GM19240 (cell line): ENCODE data around the gene BCL6B.
"Not testable (repeated sequence)": the region's sequence is repeated elsewhere in the genome, so short reads cannot be mapped to it uniquely, and the experiment has no call there.

ENCODE experiments used
- DNase-seq: peaks from one replicate; pipeline ENCODE4 v3.0.0; 2011; ENCODE audit warnings: low spot score; ENCODE audit not compliant: insufficient read length

BCL6B gene

GRCh38 chr17:7022781-7023571, at the start of gene BCL6B:
Gene BCL6B, plus strand, starts transcription at chr17:7023050. Its CDS starts 622 bp downstream, at chr17:7023672.
- no peak for DNase-seq

GRCh38 chr17:6979440-6979839, 43.4 kb upstream of the BCL6B start:
- DNase-seq = not testable (repeated sequence)

GRCh38 chr17:6981426-6981825, 41.4 kb upstream of the BCL6B start:
- DNase-seq = no peak

GRCh38 chr17:6985266-6985665, 37.6 kb upstream of the BCL6B start:
- no peak for DNase-seq

- DNase-seq = no peak
Measured at GRCh38 chr17:6986676-6987075, 36.2 kb upstream of the BCL6B start.

- DNase-seq = no peak
Measured at GRCh38 chr17:6989779-6990178, 33.1 kb upstream of the BCL6B start.

GRCh38 chr17:6993613-6994056, 29.2 kb upstream of the BCL6B start:
- not testable (repeated sequence) for DNase-seq

- DNase-seq = no peak
Measured at GRCh38 chr17:6994118-6994598, 28.7 kb upstream of the BCL6B start.

GRCh38 chr17:6994666-6995256, 28.1 kb upstream of the BCL6B start:
- DNase-seq = no peak

GRCh38 chr17:6995500-6996255, 27.2 kb upstream of the BCL6B start, which contains the start of gene ALOX12:
Gene ALOX12, plus strand, starts transcription at chr17:6996049. Its CDS starts 69 bp downstream, at chr17:6996118.
- DNase-seq = no peak

- no peak for DNase-seq
Measured at GRCh38 chr17:6996256-6997011, 26.4 kb upstream of the BCL6B start.

GRCh38 chr17:6997171-6997570, 25.7 kb upstream of the BCL6B start:
- no peak for DNase-seq

GRCh38 chr17:6998855-6999508, 23.9 kb upstream of the BCL6B start:
- no peak for DNase-seq

GRCh38 chr17:7001318-7001961, 21.4 kb upstream of the BCL6B start:
- no peak for DNase-seq

- DNase-seq = no peak
Measured at GRCh38 chr17:7002288-7003047, 20.4 kb upstream of the BCL6B start.

GRCh38 chr17:7003745-7004144, 19.1 kb upstream of the BCL6B start:
- no peak for DNase-seq

- DNase-seq = peak; percentile 44
Measured at GRCh38 chr17:7004398-7005253, 18.2 kb upstream of the BCL6B start.

GRCh38 chr17:7005716-7006115, 17.1 kb upstream of the BCL6B start:
- no peak for DNase-seq
